Stomach (tissue), 9 donors: Measurements from ENCODE around the gene SLC30A10. TPM values are rescaled to one million over a fixed set of nuclear protein-coding genes. Genes with fewer than 3 reads are reported as not detected.
"Not testable (repeated sequence)": the region's sequence is repeated elsewhere in the genome, so short reads cannot be mapped to it uniquely, and the experiment has no call there.

Experiments used
- DNase-seq, 2 donors: peaks; one replicate each; pipeline versions ENCODE4 v3.0.0 to v3.0.0-alpha.2; 2013 to 2019
- H3K27ac ChIP-seq, 5 donors: fragments of 200-600 bp in 4 of 5; sonication (generic) in 4 of 5; one replicate each; pipeline ENCODE4 v1.5.1; 2013 to 2019; ENCODE audit warnings: mild to moderate bottlenecking in 1 of 5, moderate library complexity in 1 of 5
- H3K27me3 ChIP-seq, 3 donors: fragments of 200-600 bp; sonication (generic); one replicate each; pipeline ENCODE4 v1.5.1; 2017 to 2019; ENCODE audit warnings: mixed run types in 1 of 3
- H3K36me3 ChIP-seq, 4 donors: fragments of 200-600 bp; sonication (generic); 1 replicate in 3 of 4; 2 replicates in 1 of 4; pipeline ENCODE4 v1.5.1; 2016 to 2019
- H3K4me1 ChIP-seq, 4 donors: fragments of 200-600 bp; sonication (generic); one replicate each; pipeline ENCODE4 v1.5.1; 2016 to 2019
- H3K4me3 ChIP-seq, 4 donors: fragments of 200-600 bp; sonication (generic) in 3 of 4; one replicate each; pipeline ENCODE4 v1.5.1; 2016 to 2019; ENCODE audit warnings: mild to moderate bottlenecking in 1 of 4
- H3K9me3 ChIP-seq, 4 donors: fragments of 200-600 bp; sonication (generic); one replicate each; pipeline ENCODE4 v1.5.1; 2016 to 2019
- CTCF ChIP-seq, 7 experiments: fragments of 450-650 bp in 4 of 7; fragments of 200-600 bp in 3 of 7; sonication (generic) in 3 of 7; IDR thresholded peaks; one replicate each; pipeline ENCODE4 v1.5.1; 2016 to 2019; ENCODE audit warnings: antibody characterized with exemption in 7 of 7, control low read depth in 2 of 7, mild to moderate bottlenecking in 1 of 7
- EP300 ChIP-seq: sonication (generic); formaldehyde crosslinking; IDR thresholded peaks from one replicate; pipeline ENCODE4 v1.6.1; 2017; ENCODE audit warnings: antibody characterized with exemption
- POLR2A ChIP-seq, 4 donors: fragments of 450-650 bp; IDR thresholded peaks; one replicate each; pipeline ENCODE4 v1.6.1; 2016; ENCODE audit warnings: antibody characterized with exemption in 4 of 4, control low read depth in 2 of 4, mild to moderate bottlenecking in 1 of 4, moderate library complexity in 1 of 4
- POLR2AphosphoS5 ChIP-seq, 3 donors: sonication (generic); formaldehyde crosslinking; IDR thresholded peaks; one replicate each; pipeline ENCODE4 v1.6.1; 2016; ENCODE audit warnings: antibody characterized with exemption in 3 of 3
- whole genome bisulfite sequencing, 5 donors: extraction: QIAGEN DNeasy Blood & Tissue Kit in 3 of 5; methylation state at CpG; one replicate each; pipeline versions ENCODE4 v1.1.5 to v1.1.7; 2013 to 2018; 5-methylcytosine and 5-hydroxymethylcytosine counted together
- intact Hi-C: fragments of 100-400 bp; cut with DNase I; formaldehyde crosslinking; loops from one replicate; pipeline ENCODE4 v1.15.1; 2023; ENCODE audit warnings: low total_unique reads
- polyA plus RNA-seq, 3 donors: library from polyadenylated mRNA; stranded (reverse); fragments of 200-250 nt; gene quantifications; one replicate each; pipeline ENCODE4 v1.2.3, GENCODE V29; 2013
- total RNA-seq, 5 donors: library from RNA; depleted of rRNA; stranded (reverse); fragments of >200 nt; gene quantifications; one replicate each; pipeline versions ENCODE4 v1.1.0 to v1.2.3, GENCODE V29; 2014 to 2016
- donor health status: healthy with polysubstance abuse.
- donor health status: Bipolar disorder and iron deficiency.
- donor health status: healthy.

SLC30A10 gene
- total and polyA plus RNA-seq, 8 donors, result 0.92 TPM; not detected in 7

- peaks cover 0 to 6% (median 0%) of the 10 kb centered on the region in 3 donors for H3K27me3 ChIP-seq
- no peak for TF ChIP-seq POLR2A (IDR thresholded peaks at IDR 0.05)
- TF ChIP-seq CTCF (IDR thresholded peaks at IDR 0.05), result no peak
- no peak for TF ChIP-seq POLR2AphosphoS5 (IDR thresholded peaks at IDR 0.05)
- no peak for TF ChIP-seq EP300
- H3K9me3 ChIP-seq, result peaks cover 0 to 6% (median 0%) of the 10 kb centered on the region in 4 donors
- no peaks in the 10 kb centered on the region for H3K36me3 ChIP-seq
- no peak overlapping the region for H3K4me3 ChIP-seq
- DNase-seq, result no peak
- H3K4me1 ChIP-seq, result no peaks in the 10 kb centered on the region
- intact Hi-C loops, result no loop called here
- H3K27ac ChIP-seq, result no peak overlapping the region
Observed at GRCh38 chr1:219945795-219946194, 17.4 kb upstream of the SLC30A10 start.

GRCh38 chr1:219941179-219942118 is 13.1 kb upstream of the SLC30A10 start:
- H3K27me3 ChIP-seq, result peaks cover 0 to 4% (median 0%) of the 10 kb centered on the region in 3 donors
- whole genome bisulfite sequencing, 5 donors, result 64 to 82% (median 71%) methylated on average over 2 of the region's 2 CpGs
- H3K4me3 ChIP-seq, result no peak overlapping the region
- H3K4me1 ChIP-seq, result no peaks in the 10 kb centered on the region
- H3K27ac ChIP-seq, result no peak overlapping the region
- TF ChIP-seq CTCF (IDR thresholded peaks at IDR 0.05), result no peak
- no peak for TF ChIP-seq POLR2AphosphoS5 (IDR thresholded peaks at IDR 0.05)
- TF ChIP-seq EP300, result no peak
- no peak for TF ChIP-seq POLR2A (IDR thresholded peaks at IDR 0.05)
- no peaks in the 10 kb centered on the region for H3K36me3 ChIP-seq
- DNase-seq, result no peak
- intact Hi-C loops, result no loop called here
- H3K9me3 ChIP-seq, result no peaks in the 10 kb centered on the region

- no peak for TF ChIP-seq CTCF (IDR thresholded peaks at IDR 0.05)
- WGBS, 5 donors, result 43 to 55% (median 50%) methylated on average over 3 of the region's 3 CpGs
- H3K36me3 ChIP-seq, result no peaks in the 10 kb centered on the region
- H3K4me1 ChIP-seq, result no peaks in the 10 kb centered on the region
- DNase-seq, result no peak
- no peak overlapping the region for H3K4me3 ChIP-seq
- no peaks in the 10 kb centered on the region for H3K27me3 ChIP-seq
- intact Hi-C loops, result no loop called here
- no peak overlapping the region for H3K27ac ChIP-seq
- H3K9me3 ChIP-seq, result no peaks in the 10 kb centered on the region
Observed at GRCh38 chr1:219940707-219941106, 12.3 kb upstream of the SLC30A10 start.

- H3K9me3 ChIP-seq, result no peaks in the 10 kb centered on the region
- no peak overlapping the region for H3K4me3 ChIP-seq
- TF ChIP-seq CTCF (IDR thresholded peaks at IDR 0.05), result no peak
- intact Hi-C loops, result no loop called here
- no peaks in the 10 kb centered on the region for H3K36me3 ChIP-seq
- H3K27me3 ChIP-seq, result no peaks in the 10 kb centered on the region
- no peaks in the 10 kb centered on the region for H3K4me1 ChIP-seq
- H3K27ac ChIP-seq, result no peak overlapping the region
- no peak for DNase-seq
- WGBS, 5 donors, result 38 to 53% (median 49%) methylated on average over 2 of the region's 2 CpGs
Observed at GRCh38 chr1:219938706-219939105, 10.3 kb upstream of the SLC30A10 start.

GRCh38 chr1:219933763-219934162 is 5.4 kb upstream of the SLC30A10 start:
- H3K27ac ChIP-seq, intact Hi-C loops: not testable (repeated sequence)
- 74 to 84% (median 81%) methylated on average over 11 of the region's 11 CpGs for WGBS, 5 donors

More at GRCh38 chr1:219933763-219934162, 5.4 kb upstream of the SLC30A10 start:
- not testable (repeated sequence) for H3K4me1 ChIP-seq, H3K4me3 ChIP-seq, DNase-seq, H3K36me3 ChIP-seq, H3K9me3 ChIP-seq
- peaks cover 0 to 17% (median 6%) of the 10 kb centered on the region in 3 donors for H3K27me3 ChIP-seq
